ENCODE results near the gene HS2ST1. TPM values are rescaled to one million over a fixed set of nuclear protein-coding genes. Genes with fewer than 3 reads are reported as not detected.
"Not testable (repeated sequence)": the region's sequence is repeated elsewhere in the genome, so short reads cannot be mapped to it uniquely, and the experiment has no call there.

Gene HS2ST1
- total RNA-seq, 2 donors from 2014 or later, result 4.5 to 19.0 TPM

DNA sequence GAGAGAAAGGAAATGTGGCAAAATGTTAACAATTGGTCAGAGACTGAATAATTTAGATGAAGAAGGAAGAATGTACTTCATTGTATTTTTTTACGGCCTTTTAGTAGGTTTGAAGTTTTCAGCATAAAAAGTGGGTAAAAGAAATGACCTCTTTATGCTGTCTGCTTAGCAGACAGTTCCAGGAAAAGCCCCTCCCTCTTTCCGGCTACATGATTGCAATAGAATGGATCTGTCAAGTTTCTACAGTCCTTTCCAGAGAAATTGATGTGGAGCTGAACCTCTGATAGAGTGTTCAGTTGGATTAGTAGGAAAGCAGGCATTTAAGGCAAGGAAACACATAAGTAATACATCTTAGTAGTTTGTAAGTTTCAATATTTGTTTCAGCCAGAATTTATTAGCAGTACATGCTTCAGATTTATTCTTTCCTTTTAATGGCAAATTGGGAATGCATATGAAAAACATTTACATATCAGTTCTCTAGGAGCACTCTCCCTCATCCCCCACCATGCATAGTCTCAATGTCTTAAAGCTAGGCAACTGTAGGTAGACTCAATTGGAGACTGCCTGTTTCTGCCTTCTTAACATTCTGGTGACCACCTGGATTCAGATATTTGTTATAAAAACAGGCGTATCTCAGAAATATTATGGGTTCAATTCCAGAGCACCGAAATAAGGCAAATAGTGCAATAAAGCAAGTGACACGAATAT lies 36.4 kb downstream of the HS2ST1 start:
- ATAC-seq, result no peak
- no peaks in the 10 kb centered on the region for H3K9me3 Mint-ChIP-seq

DNA sequence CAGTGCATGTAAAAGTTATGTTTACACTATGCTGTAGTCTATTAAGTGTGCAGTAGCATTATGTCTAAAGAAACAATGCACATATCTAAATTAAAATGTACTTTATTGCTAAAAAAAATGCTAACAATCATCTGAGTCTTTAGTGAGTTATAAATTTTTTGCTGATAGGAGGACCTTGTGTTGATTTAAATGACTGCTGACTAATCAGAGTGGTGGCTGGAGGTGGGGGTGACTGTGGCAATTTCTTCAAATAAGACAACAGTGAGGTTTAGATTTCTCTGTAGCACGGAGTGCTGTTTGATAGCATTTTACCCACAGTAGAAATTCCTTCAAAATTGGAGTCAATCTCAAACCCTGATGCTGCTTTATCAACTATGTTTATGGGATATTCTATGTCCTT lies 37.0 kb downstream of the HS2ST1 start:
- ATAC-seq (no peak), DNase-seq (ENCODE audit: low spot score in 2 of 2) (no peak)
- H3K9me3 Mint-ChIP-seq, result no peaks in the 10 kb centered on the region
- H3K27ac Mint-ChIP-seq, result no peak overlapping the region
- no peaks in the 10 kb centered on the region for H3K36me3 Mint-ChIP-seq

More for the DNA sequence above, 36.4 kb downstream of the HS2ST1 start:
- Mint-ChIP-seq H3K27ac (no peak overlapping the region), H3K36me3 (no peaks in the 10 kb centered on the region)
- no peak for DNase-seq (ENCODE audit: low spot score in 2 of 2)

DNA sequence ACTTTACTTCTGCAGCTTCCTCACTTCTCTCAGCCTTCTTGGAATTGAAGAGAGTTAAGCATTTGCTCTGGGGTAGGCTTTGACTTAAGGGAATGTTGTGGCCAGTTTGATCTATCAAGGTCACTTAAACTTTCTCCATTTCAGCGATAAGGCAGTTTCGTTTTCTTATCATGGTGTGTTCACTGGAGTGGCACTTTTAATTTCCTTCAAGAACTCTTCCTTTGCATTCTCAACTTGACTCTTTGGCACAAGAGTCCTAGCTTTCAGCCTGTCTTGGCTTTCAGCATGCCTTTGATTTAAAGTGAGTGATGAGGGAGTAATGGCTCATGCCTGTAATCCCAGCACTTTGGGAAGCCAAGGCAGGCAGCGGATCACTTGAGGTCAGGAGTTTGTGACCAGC lies 38.7 kb downstream of the HS2ST1 start:
- no peak for ATAC-seq

DNA sequence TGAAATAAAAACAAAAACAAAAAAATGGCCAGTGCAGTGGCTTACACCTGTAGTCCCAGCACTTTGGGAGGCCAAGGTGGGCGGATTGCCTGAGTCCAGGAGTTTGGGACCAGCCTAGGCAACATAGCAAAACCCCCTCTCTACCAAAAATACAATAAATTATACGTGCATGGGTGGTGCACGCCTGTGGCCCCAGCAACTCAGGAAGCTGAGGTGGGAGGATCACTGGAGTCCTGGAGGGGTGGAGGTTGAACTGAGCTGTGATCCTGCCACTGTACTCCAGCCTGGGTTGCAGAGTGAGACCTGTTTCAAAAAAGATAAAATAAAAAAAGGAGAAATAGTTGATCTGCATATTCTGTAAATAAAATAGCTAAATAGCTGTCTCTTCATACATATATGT lies 41.2 kb downstream of the HS2ST1 start:
- ATAC-seq, result no peak

More for the DNA sequence above, 38.7 kb downstream of the HS2ST1 start:
- no peak for DNase-seq (ENCODE audit: low spot score in 2 of 2)
- H3K9me3 Mint-ChIP-seq, result no peaks in the 10 kb centered on the region
- H3K27ac Mint-ChIP-seq, result no peak overlapping the region
- H3K36me3 Mint-ChIP-seq, result no peaks in the 10 kb centered on the region

DNA sequence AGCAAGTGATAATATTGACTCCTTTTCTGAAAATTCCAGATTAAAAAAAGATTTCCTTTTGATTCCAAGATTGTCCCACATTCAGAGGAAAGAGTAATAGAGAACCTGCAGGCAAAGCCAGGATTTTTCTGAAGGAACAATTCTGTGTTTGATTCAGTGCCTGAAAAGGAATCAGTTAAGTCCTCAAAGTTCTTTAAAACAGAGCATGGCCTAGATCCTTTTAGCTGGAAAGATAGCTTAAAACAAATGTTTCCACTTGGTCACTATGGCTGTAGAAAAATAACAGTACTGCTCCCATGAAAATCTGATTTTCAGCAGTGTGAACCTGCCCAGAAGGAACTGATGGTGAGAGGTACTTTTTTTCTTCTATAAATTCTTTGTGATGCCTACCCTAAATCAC lies 41.8 kb downstream of the HS2ST1 start:
- DNase-seq (ENCODE audit: low spot score in 2 of 2) (no peak), ATAC-seq (no peak)
- Mint-ChIP-seq H3K9me3 (no peaks in the 10 kb centered on the region), H3K27ac (no peak overlapping the region), H3K36me3 (no peaks in the 10 kb centered on the region)

More for the DNA sequence above, 41.2 kb downstream of the HS2ST1 start:
- no peaks in the 10 kb centered on the region for H3K36me3 Mint-ChIP-seq
- H3K9me3 Mint-ChIP-seq, result no peaks in the 10 kb centered on the region
- DNase-seq (ENCODE audit: low spot score in 2 of 2), result no peak
- no peak overlapping the region for H3K27ac Mint-ChIP-seq

DNA sequence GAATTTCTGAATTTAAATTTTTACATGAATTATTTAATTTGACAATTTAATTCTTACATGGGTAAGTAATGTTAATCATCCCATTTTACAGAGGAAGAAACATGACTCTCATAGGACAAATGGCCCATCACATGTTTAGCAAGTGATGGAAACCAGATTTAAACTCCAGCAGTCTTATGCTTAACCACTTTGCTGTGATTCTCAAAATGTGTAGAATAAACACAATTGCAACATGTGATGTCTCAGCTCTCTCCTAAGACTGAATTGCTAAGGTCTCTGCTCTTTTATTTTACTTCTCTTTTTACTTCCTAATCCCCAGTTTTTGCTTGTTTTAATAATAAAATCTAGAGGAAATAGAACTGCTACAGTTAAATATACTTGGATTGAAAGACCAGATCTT lies 42.8 kb downstream of the HS2ST1 start:
- ATAC-seq, result no peak
- Mint-ChIP-seq H3K27ac (no peak overlapping the region), H3K36me3 (no peaks in the 10 kb centered on the region)

DNA sequence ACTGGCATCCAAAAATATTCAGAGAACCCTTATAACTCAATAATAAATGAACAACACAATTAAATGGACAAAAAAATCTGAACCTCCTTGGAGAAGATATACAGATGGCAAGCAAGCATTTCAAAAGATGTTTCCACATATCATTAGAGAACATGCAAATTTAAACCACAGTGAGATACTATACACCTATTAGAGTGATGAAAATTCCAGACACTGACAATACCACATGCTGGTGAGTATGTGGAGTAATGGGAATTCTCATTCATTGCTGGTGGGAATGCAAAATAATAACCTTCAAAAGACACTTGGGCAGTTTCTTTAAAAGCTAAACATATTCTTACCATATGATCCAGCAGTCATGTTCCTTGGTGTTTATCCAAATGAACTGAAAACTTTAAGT lies 46.1 kb downstream of the HS2ST1 start:
- no peak for ATAC-seq
- Mint-ChIP-seq H3K36me3 (no peaks in the 10 kb centered on the region), H3K9me3 (no peaks in the 10 kb centered on the region), H3K27ac (no peak overlapping the region)
- DNase-seq (ENCODE audit: low spot score in 2 of 2), result no peak

More for the DNA sequence above, 42.8 kb downstream of the HS2ST1 start:
- DNase-seq (ENCODE audit: low spot score in 2 of 2), result no peak
- H3K9me3 Mint-ChIP-seq, result no peaks in the 10 kb centered on the region

DNA sequence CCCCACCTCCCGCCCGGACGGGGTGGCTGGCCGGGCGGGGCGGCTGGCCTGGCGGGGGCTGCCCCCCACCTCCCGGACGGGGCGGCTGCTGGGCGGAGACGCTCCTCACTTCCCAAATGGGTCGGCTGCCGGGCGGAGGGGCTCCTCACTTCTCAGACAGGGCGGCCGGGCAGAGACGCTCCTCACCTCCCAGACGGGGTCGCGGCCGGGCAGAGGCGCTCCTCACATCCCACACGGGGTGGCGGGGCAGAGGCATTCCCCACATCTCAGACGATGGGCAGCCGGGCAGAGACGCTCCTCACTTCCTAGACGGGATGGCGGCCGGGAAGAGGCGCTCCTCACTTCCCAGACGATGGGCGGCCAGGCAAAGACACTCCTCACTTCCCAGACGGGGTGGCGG lies 49.4 kb downstream of the HS2ST1 start:
- DNase-seq (ENCODE audit: low spot score in 2 of 2); H3K9me3 Mint-ChIP-seq; ATAC-seq; H3K36me3 Mint-ChIP-seq; H3K27ac Mint-ChIP-seq: not testable (repeated sequence)

DNA sequence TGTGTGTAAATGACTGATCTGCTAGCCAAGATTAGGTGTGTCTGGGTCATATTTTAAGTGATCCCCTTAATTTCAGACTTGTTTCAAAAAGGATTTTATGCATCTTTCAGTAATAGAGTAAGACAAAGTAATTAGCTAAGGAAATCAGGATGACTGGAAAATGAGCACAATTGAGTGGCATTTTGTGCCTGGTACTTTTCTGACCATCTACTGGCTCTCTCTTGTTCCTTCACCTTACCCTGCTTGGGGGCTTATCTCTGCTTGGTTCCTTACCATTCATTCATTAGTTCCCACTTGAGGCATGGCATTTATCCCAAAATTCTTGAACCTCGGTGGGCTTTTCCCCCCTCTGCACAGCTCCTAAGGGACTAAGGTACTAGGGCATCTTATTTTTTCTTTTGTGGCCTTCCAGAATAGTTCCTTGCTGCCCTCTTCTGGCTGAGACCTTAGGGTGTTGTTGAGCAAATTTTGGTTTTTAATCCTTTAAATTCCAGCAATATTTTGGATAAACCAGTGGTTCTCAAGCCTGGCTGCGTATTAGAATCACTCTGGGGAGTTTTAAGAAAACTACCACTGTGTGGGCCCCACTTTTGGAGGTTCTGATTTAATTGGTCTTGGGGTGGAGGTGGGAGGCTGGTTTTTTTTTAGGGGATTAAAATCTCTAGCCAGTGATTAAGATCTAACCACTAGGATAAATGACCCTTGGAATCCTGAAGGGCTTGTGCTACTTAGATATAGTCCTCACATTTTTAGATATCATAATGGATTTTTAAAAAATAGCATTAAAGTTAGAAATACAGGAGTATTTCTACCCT lies 50.8 kb downstream of the HS2ST1 start:
- Mint-ChIP-seq H3K9me3 (no peaks in the 10 kb centered on the region), H3K27ac (no peak overlapping the region), H3K36me3 (no peaks in the 10 kb centered on the region)
- DNase-seq (ENCODE audit: low spot score in 2 of 2), result no peak
- no peak for ATAC-seq

DNA sequence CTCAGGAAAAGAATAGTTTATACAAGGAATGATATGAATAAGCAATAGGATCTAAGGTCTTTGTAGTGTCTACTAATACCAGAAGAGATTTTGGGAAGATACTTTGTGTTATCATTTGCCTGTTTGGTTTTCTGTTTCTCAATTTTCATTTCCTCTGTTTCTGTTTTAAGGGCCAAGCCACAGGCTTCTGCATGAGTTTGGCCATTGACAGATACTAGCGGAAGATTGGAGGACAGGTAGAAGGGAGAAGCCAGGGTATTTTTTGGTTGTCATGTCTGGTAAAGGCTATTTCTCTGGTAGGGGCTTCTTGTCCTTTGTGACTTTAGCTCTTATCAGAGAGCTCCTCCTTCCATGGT lies 51.4 kb downstream of the HS2ST1 start:
- Mint-ChIP-seq H3K27ac (no peak overlapping the region), H3K36me3 (no peaks in the 10 kb centered on the region), H3K9me3 (no peaks in the 10 kb centered on the region)
- ATAC-seq (no peak), DNase-seq (ENCODE audit: low spot score in 2 of 2) (no peak)

DNA sequence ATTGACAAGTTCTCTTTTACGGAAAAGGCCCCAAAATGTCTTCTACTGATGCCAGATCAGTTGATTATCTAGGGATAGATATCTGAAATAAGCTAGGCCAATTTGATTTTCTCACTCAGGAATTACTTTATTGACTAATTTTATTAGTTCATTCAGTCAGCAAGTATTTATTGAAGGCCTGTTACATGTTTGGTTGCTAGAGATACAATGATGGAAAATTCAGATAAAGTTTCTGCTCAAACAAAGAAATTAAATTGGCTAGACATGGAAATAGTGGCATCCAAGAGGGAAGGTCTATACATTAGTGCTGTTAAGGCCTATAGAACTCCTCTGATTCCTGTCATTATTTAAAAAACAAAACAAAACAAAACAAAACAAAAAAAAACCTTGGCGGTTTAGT lies 56.5 kb downstream of the HS2ST1 start:
- Mint-ChIP-seq H3K36me3 (no peaks in the 10 kb centered on the region), H3K27ac (no peak overlapping the region), H3K9me3 (no peaks in the 10 kb centered on the region)
- ATAC-seq, result no peak
- DNase-seq (ENCODE audit: low spot score in 2 of 2), result no peak

DNA sequence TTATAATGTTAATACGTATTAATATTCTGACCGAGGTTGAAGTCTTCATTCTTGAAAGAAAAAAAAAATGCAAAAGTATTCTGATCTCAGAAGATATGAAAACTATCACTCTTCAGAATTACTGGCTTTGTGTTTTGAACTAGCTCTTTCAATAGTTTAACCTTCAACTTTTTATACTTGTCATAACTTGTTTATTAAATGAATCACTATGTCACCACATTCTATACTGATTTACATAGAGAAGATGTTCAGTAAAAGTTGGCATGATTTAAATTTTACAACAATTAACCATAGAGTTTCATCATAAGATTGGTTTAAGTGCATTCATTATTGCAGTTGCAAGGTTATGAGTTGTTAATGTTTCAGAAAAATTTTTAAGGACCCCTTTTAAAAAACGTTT lies 57.3 kb downstream of the HS2ST1 start:
- no peaks in the 10 kb centered on the region for H3K36me3 Mint-ChIP-seq
- H3K27ac Mint-ChIP-seq, result no peak overlapping the region
- H3K9me3 Mint-ChIP-seq, result no peaks in the 10 kb centered on the region
- ATAC-seq (peak in 1 of 2 donors; percentile 58), DNase-seq (ENCODE audit: low spot score in 2 of 2) (no peak)

DNA sequence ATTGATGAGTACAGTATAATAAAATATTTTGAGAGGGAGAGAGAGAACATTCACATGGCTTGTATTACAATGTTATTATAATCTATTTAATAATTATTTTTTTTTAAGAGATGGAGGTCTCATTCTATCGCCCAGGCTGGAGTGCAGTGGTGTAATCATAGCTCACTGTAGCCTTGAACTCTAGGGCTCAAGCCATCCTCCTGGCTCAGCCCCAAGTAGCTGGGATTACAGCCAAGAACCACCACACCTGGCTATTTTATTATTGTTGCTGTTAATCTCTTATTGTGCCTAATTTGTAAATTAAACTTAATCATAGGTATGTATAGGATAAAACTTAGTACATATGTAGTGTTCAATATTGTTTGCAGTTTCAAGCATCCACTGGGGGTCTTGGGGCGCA lies 57.8 kb downstream of the HS2ST1 start:
- H3K27ac Mint-ChIP-seq, result no peak overlapping the region
- no peak for ATAC-seq
- H3K9me3 Mint-ChIP-seq, result no peaks in the 10 kb centered on the region
- no peaks in the 10 kb centered on the region for H3K36me3 Mint-ChIP-seq
- no peak for DNase-seq (ENCODE audit: low spot score in 2 of 2)

DNA sequence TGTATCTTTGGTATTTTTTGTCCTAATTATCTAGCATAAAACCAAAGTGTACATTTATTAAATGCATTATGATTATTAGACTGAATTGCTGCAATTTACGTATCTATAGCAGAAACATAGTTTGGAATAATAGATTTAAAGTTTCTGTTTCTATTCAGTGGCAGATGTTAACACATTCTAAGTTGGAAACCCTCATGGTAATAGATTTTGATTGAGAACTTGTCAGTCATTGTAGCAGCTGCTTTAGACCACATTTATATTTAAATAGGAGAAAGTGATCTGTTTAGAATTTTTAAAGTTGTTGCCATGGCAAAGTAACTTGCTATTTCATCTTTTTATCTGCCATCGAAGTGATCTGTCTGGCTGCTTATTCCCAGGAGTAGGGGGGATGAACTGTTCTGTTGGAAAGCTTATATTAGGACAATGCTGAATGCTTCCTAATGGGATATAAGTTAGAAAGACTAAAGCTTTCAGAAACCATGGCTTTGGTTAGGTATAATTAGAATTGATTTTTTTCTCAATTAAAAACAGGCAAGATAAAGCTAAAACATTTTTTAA lies 61.6 kb downstream of the HS2ST1 start:
- ATAC-seq, result no peak
- no peaks in the 10 kb centered on the region for H3K9me3 Mint-ChIP-seq
- H3K36me3 Mint-ChIP-seq, result peaks cover 0 to 7% of the 10 kb centered on the region in 2 donors
- no peak overlapping the region for H3K27ac Mint-ChIP-seq
- DNase-seq (ENCODE audit: low spot score in 2 of 2), result no peak

DNA sequence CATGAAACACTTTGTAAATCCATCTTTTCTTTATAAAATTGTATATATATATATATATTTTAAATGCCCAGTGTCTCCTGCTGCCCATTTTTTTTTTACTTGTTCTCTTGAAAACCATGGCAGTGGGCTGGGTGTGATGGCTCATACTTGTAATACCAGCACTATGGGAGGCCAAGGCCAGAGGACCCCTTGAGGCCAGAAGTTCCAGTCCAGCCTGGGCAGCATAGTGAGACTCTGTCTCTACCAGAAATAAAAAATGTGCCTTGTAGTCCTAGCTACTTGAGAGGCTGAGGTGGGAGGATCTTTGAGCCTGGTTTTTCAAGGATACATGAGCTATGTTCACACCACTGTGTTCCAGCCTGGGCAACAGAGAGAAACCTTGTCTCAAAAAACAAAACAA lies 62.2 kb downstream of the HS2ST1 start:
- no peak for DNase-seq (ENCODE audit: low spot score in 2 of 2)
- Mint-ChIP-seq H3K36me3 (peaks cover 0 to 7% of the 10 kb centered on the region in 2 donors), H3K27ac (no peak overlapping the region), H3K9me3 (no peaks in the 10 kb centered on the region)
- ATAC-seq, result no peak

DNA sequence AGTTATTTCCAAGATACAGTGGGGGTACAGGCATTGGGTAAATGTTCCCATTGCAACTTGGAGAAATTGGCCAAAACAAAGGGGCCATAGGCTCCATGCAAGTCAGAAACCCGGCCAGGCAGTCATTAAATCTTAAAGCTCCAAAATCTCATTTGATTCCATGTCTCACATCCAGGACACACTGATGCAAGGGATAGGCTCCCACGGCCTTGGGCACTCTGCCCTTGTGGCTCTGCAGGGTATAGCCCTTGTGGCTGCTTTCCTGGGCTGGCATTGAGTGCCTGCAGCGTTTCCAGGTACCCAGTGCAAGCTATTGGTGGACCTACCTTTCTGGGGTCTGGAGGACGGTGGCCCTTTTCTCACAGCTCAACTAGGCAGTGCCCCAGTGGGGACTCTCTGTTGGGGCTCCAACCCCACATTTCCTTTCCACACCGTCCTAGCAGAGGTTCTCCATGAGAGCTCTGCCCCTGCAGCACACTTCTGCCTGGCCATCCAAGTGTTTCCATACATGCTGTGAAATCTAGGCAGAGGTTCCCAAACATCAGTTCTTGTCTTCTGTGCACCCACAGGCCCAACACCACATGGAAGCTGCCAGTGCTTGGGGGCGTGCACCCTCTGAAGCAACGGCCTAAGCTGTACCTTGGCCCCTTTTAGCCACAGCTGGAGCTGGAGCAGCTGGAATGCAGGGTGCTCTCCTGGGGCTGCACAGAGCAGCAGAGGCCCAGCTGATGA lies 67.2 kb downstream of the HS2ST1 start:
- peaks cover 0 to 16% of the 10 kb centered on the region in 2 donors for H3K36me3 Mint-ChIP-seq
- no peaks in the 10 kb centered on the region for H3K9me3 Mint-ChIP-seq
- no peak for DNase-seq (ENCODE audit: low spot score in 2 of 2)
- ATAC-seq, result no peak
- no peak overlapping the region for H3K27ac Mint-ChIP-seq

DNA sequence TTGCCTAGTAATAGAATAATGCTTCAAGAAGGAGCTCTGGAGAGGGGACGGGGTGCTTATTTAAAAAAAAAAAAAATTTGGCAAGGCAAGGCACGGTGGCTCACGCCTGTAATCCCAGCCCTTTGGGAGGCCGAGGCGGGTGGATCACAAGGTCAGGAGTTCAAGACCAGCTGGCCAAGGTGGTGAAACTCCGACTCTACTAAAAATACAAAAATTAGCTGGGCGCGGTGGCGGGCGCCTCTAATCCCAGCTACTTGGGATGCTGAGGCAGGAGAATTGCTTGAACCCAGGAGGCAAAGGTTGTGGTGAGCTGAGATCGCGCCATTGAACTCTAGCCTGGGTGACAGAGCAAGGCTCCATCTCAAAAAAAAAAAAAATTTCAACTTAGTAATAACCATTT lies 69.2 kb downstream of the HS2ST1 start:
- H3K27ac Mint-ChIP-seq, ATAC-seq: not testable (repeated sequence)

More for the DNA sequence above, 69.2 kb downstream of the HS2ST1 start:
- H3K36me3 Mint-ChIP-seq, result peaks cover 0 to 16% of the 10 kb centered on the region in 2 donors
- DNase-seq (ENCODE audit: low spot score in 2 of 2); H3K9me3 Mint-ChIP-seq: not testable (repeated sequence)

Measured in activated naive CD4-positive, alpha-beta T cell treated with anti-CD3 and anti-CD28 coated beads, Interleukin-2, amount 50 U/mL, for 72 hours (primary cell).